ENCODE results near the gene SPAG16. TPM values are rescaled to one million over a fixed set of nuclear protein-coding genes. Genes with fewer than 3 reads are reported as not detected.

Gene SPAG16
- polyA plus RNA-seq, 2 of the 4 experiments (the other 2 are of a cell fraction) = 19.1 to 27.6 TPM

- no peak for TF ChIP-seq RARB (CRISPR knock-in tag; IDR thresholded peaks at IDR 0.05)
- TF ChIP-seq, protein P1, sequence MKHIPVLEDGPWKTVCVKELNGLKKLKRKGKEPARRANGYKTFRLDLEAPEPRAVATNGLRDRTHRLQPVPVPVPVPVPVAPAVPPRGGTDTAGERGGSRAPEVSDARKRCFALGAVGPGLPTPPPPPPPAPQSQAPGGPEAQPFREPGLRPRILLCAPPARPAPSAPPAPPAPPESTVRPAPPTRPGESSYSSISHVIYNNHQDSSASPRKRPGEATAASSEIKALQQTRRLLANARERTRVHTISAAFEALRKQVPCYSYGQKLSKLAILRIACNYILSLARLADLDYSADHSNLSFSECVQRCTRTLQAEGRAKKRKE (CRISPR knock-in tag; IDR thresholded peaks at IDR 0.05; ENCODE audit: low read depth) = no peak
- no peak for TF ChIP-seq FOSB (CRISPR knock-in tag; IDR thresholded peaks at IDR 0.05)
- TF ChIP-seq EHMT2 (IDR thresholded peaks at IDR 0.05; ENCODE audit: low read depth) = no peak
- TF ChIP-seq EP300 (IDR thresholded peaks at IDR 0.05) = no peak
- TF ChIP-seq ZSCAN20 (CRISPR knock-in tag; IDR thresholded peaks at IDR 0.05) = no peak
- TF ChIP-seq RCOR1 (IDR thresholded peaks at IDR 0.05; ENCODE audit: low read depth, low read length) = no peak
- no peak for TF ChIP-seq RAD21 (conservative IDR thresholded peaks at IDR 0.05 in 1 of 2, IDR thresholded peaks at IDR 0.05 in 1 of 2)
Observed at GRCh38 chr2:213419980-213420379, 135.7 kb downstream of the SPAG16 start (continued).

- Histone ChIP-seq H3K27ac (no peak overlapping the region), H3K4me2 (no peak overlapping the region), H3K4me3 (no peak overlapping the region), H3K4me1 (no peaks in the 10 kb centered on the region), H3K9me3 (no peaks in the 10 kb centered on the region)
- POLR2A ChIA-PET = no interaction called here
- no peak for ATAC-seq
- CTCF ChIA-PET = no interaction called here
- no peak for FAIRE-seq
- TF ChIP-seq CHD2 (IDR thresholded peaks at IDR 0.05; ENCODE audit: low read length, partially characterized antibody) (no peak), MAFK (IDR thresholded peaks at IDR 0.05; ENCODE audit: partially characterized antibody) (no peak), FOSB (CRISPR knock-in tag; IDR thresholded peaks at IDR 0.05) (no peak), CHD4 (IDR thresholded peaks at IDR 0.05; ENCODE audit: borderline replicate concordance) (no peak), NFE2L2 (conservative IDR thresholded peaks at IDR 0.05; ENCODE audit: low read length) (no peak), NPAS2 (CRISPR knock-in tag; IDR thresholded peaks at IDR 0.05; ENCODE audit: borderline replicate concordance) (no peak), USF2 (IDR thresholded peaks at IDR 0.05) (no peak), SREBF2 (IDR thresholded peaks at IDR 0.05) (no peak), FOXS1 (CRISPR knock-in tag; IDR thresholded peaks at IDR 0.05) (no peak)
- TF ChIP-seq, protein P2, sequence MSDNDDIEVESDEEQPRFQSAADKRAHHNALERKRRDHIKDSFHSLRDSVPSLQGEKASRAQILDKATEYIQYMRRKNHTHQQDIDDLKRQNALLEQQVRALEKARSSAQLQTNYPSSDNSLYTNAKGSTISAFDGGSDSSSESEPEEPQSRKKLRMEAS (IDR thresholded peaks at IDR 0.05) = no peak
- 23% methylated on average over 2 of the region's 5 CpGs for WGBS (ENCODE audit: missing lambda C conversion rate)
- no peak for DNase-seq (ENCODE audit: low read depth in 1 of 2, low spot score in 1 of 2)
Observed at GRCh38 chr2:213420828-213421385, 136.6 kb downstream of the SPAG16 start.

DNA sequence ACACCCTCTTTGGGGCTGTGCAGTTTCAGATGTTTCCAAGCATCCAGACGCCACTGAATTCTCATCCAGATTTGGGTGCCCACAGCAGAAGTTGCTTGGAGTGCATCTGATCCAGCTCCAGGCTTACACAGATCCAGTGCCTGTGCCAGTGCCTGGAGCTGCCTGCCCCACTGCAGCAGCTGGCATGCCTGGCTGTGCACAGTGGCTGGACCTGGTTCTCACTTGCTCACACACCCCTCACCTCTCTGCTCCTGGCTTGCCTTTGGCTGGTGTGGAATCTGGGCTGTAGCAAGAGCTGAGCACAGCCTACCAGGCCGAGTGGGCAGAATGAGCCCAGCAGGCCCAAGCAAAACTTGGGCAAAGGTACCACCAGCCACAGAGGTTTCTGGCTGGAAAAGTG is 137.9 kb downstream of the SPAG16 start:
- 6% methylated on average over 2 of the region's 2 CpGs for WGBS (ENCODE audit: missing lambda C conversion rate)
- TF ChIP-seq RARB (CRISPR knock-in tag; IDR thresholded peaks at IDR 0.05) = no peak
- TF ChIP-seq USF2 (IDR thresholded peaks at IDR 0.05) = no peak
- TF ChIP-seq RAD21 (conservative IDR thresholded peaks at IDR 0.05 in 1 of 2, IDR thresholded peaks at IDR 0.05 in 1 of 2) = no peak
- no peak overlapping the region for H3K4me3 ChIP-seq
- ChIA-PET POLR2A (no interaction called here), CTCF (no interaction called here)
- H3K4me1 ChIP-seq = no peaks in the 10 kb centered on the region
- no peak for FAIRE-seq
- ATAC-seq = no peak
- no peak overlapping the region for H3K27ac ChIP-seq
- H3K9me3 ChIP-seq = no peaks in the 10 kb centered on the region
- DNase-seq (ENCODE audit: low read depth in 1 of 2, low spot score in 1 of 2) = no peak
- H3K4me2 ChIP-seq = no peak overlapping the region

- no peak overlapping the region for H3K27ac ChIP-seq
- DNase-seq (ENCODE audit: low read depth in 1 of 2, low spot score in 1 of 2) = no peak
- H3K4me2 ChIP-seq = no peak overlapping the region
- H3K4me1 ChIP-seq = no peaks in the 10 kb centered on the region
- WGBS (ENCODE audit: missing lambda C conversion rate) = 2% methylated on average over 1 of the region's 1 CpG
- POLR2A ChIA-PET = no interaction called here
- no peak overlapping the region for H3K4me3 ChIP-seq
- no peak for FAIRE-seq
- no peaks in the 10 kb centered on the region for H3K9me3 ChIP-seq
- no peak for ATAC-seq
- CTCF ChIA-PET = no interaction called here
- peak; percentile 56 for TF ChIP-seq MAFK (IDR thresholded peaks at IDR 0.05; ENCODE audit: partially characterized antibody)
- no peak for TF ChIP-seq JUNB (IDR thresholded peaks at IDR 0.05)
Observed at GRCh38 chr2:213425618-213426017, 141.4 kb downstream of the SPAG16 start.

All from A549 (cell line).